GM06990 (cell line): ENCODE results near the gene ADSS1.

Experiments used
- DNase-seq: peaks from one replicate; pipeline ENCODE4 v3.0.0-alpha.2; 2011; ENCODE audit not compliant: insufficient read length; ENCODE audit errors: extremely low read depth
- H3K27me3 ChIP-seq: replicated peaks from 2 replicates; pipeline ENCODE4 v1.6.0; 2011; ENCODE audit warnings: low read length; ENCODE audit not compliant: control insufficient read depth, insufficient read depth
- H3K36me3 ChIP-seq: 2 replicates; pipeline ENCODE4 v1.5.1; 2011; ENCODE audit warnings: low read length; ENCODE audit not compliant: control insufficient read depth, insufficient read depth
- H3K4me3 ChIP-seq: replicated peaks from 2 replicates; pipeline ENCODE4 v1.5.1; 2011; ENCODE audit warnings: low read depth, mild to moderate bottlenecking, control low read depth, low read length
- CTCF ChIP-seq: IDR thresholded peaks from 2 replicates; pipeline ENCODE4 v1.5.1; 2011; ENCODE audit warnings: low read length, control low read depth, mild to moderate bottlenecking, inconsistent platforms; ENCODE audit not compliant: insufficient read depth, poor library complexity, severe bottlenecking

The ADSS1 gene

GRCh38 chr14:104755621-104756020 lies 31.6 kb downstream of the ADSS1 start:
- H3K36me3 ChIP-seq = peaks cover 25% of the 10 kb centered on the region
- no peak overlapping the region for H3K4me3 ChIP-seq
- no peaks in the 10 kb centered on the region for H3K27me3 ChIP-seq
- DNase-seq = no peak
- TF ChIP-seq CTCF = no peak

DNA sequence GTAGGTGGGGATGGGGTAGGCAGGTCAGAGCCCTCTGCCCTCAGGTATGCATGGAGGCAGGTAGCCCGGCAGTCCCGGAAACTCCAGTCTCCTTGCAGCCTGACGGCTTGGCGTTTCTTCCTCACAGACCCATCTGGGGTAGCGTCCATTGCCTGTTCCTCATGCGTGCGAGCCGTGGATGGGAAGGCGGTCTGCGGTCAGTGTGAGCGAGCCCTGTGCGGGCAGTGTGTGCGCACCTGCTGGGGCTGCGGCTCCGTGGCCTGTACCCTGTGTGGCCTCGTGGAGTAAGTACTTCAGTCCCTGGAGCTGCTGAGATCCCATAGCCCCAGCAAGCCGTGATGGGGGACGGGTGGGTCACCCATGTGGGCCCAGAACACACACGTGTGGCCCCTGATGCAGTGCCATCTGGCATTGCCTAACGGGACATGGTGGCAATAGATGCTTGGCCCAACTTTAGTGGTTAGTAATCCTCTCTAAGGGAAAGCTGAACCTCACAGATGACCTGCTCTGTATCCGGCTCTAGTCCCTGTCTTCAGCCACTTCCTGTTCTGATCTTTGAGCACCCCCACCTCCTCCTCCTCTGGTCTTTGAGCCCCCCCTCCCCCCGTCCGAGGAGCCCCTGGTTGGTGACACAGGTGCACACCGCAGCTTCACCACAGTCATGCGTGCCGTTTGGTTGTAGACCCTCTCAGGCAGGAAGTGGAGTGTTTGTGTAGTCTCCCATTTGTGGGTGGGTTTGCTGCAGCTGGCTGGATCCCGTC lies 32.6 kb downstream of the ADSS1 start:
- Histone ChIP-seq H3K27me3 (no peaks in the 10 kb centered on the region), H3K36me3 (peaks cover 27% of the 10 kb centered on the region), H3K4me3 (no peak overlapping the region)
- peak; percentile 44 for DNase-seq
- TF ChIP-seq CTCF = no peak

DNA sequence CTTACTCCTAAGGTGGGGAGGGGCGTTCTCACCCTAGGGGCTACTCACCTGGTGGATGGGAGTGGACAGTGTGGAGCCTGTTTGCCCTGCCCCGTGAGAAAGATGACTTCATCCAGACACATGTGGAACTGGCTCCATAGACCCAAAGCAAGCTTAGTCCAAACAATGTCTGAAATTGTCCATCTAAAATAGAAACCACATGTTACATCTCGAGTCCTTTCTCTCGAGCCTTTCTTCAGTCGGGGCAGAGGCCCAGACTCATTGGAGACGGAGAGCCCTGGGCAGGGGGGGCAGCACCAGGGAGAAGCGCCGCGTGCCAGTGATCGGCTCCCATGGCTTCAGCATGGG lies 33.2 kb downstream of the ADSS1 start:
- Histone ChIP-seq H3K36me3 (peaks cover 27% of the 10 kb centered on the region), H3K27me3 (no peaks in the 10 kb centered on the region), H3K4me3 (no peak overlapping the region)
- no peak for DNase-seq
- no peak for TF ChIP-seq CTCF

DNA sequence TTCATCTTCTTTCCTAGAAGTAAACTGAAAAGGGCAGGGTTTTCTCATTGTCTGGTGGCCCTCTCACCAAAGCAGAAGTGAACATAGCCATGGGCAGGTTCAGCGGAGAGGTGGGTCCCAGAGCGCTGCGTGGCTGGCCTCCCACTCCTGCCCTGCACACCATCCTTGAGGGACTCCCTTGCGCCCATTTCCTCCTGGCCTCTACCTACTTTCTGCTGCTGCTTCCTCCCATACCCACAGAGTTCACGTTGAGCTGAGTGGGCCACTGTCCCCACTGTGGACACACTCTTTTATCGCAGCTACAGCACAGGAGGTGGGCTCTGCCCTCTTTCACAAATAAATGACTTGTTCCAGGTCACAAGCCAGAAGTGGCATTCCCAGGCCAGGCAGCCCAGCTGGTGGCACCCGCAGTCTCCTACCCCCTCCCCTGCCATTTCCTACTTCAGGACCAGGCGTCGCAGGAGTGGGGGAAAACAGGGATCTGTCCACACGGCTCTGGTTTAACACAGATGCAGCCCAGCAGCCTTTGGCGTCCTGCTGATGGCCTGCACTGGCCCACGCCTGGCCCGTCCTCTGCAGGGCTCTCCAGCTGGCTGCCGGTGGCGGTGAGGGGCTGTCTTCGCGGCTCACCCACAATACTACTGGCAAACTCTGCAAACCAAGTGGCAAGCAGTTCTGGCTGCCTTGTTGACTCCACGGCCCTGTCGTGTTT lies 33.8 kb downstream of the ADSS1 start:
- no peak for TF ChIP-seq CTCF
- DNase-seq = no peak
- no peak overlapping the region for H3K4me3 ChIP-seq
- H3K27me3 ChIP-seq = no peaks in the 10 kb centered on the region
- peaks cover 27% of the 10 kb centered on the region for H3K36me3 ChIP-seq

- H3K27me3 ChIP-seq = no peaks in the 10 kb centered on the region
- DNase-seq = no peak
- no peak overlapping the region for H3K4me3 ChIP-seq
- peaks cover 27% of the 10 kb centered on the region for H3K36me3 ChIP-seq
- TF ChIP-seq CTCF = no peak
Measured at GRCh38 chr14:104758981-104759969, 35.2 kb downstream of the ADSS1 start.
